ENCODE measurements around the gene PPP4R1. TPM values are rescaled to one million over a fixed set of nuclear protein-coding genes. Genes with fewer than 3 reads are reported as not detected.

Gene PPP4R1
- total RNA-seq, result 100 to 1,000 TPM in 2 of 7 donors, 10 to 100 TPM in 5; 76.8 to 135 (median 86.7) TPM
- polyA plus RNA-seq, result 10 to 100 TPM; 11.3 to 22.2 (median 15.0) TPM
- long read RNA-seq, donor 1, partial matches to known transcripts, result 5 of 13 reads
- long read RNA-seq, donor 1, other reads (novel, unspliced or antisense), result 0 of 13 reads
- long read RNA-seq, donor 2, partial matches to known transcripts, result 0 of 2 reads
- long read RNA-seq, donor 2, other reads (novel, unspliced or antisense), result 0 of 2 reads

GRCh38 chr18:9614401-9615279 is at the start of gene PPP4R1:
PPP4R1 (minus strand) TSS chr18:9614559; CDS start chr18:9614484, 75 bp downstream.
- H3K4me1 ChIP-seq, result peaks cover 21 to 65% (median 40%) of the 10 kb centered on the region in 6 donors
- intact Hi-C loops (cut with DNase I; ENCODE audit: low total_unique reads), result no loop called here
- H3K27me3 ChIP-seq (replicated peaks in 1 of 7), result no peaks in the 10 kb centered on the region
- peak within 1 kb of the TSS; percentile 94 to 99 (median 96) for H3K27ac ChIP-seq
- WGBS, 5 donors, result 0 to 1% (median 1%) methylated on average over 32 to 127 of the region's 127 CpGs
- H3K4me3 ChIP-seq, result peak within 1 kb of the TSS; percentile 54 to 92 (median 70)
- no peaks in the 10 kb centered on the region for H3K9me3 ChIP-seq
- peaks cover 0 to 18% (median 0%) of the 10 kb centered on the region in 6 donors for H3K36me3 ChIP-seq
- peak; percentile 96 for DNase-seq
- peak; percentile 63 to 80 (median 73) for TF ChIP-seq POLR2AphosphoS5 (IDR thresholded peaks at IDR 0.05)
- TF ChIP-seq, protein P1, sequence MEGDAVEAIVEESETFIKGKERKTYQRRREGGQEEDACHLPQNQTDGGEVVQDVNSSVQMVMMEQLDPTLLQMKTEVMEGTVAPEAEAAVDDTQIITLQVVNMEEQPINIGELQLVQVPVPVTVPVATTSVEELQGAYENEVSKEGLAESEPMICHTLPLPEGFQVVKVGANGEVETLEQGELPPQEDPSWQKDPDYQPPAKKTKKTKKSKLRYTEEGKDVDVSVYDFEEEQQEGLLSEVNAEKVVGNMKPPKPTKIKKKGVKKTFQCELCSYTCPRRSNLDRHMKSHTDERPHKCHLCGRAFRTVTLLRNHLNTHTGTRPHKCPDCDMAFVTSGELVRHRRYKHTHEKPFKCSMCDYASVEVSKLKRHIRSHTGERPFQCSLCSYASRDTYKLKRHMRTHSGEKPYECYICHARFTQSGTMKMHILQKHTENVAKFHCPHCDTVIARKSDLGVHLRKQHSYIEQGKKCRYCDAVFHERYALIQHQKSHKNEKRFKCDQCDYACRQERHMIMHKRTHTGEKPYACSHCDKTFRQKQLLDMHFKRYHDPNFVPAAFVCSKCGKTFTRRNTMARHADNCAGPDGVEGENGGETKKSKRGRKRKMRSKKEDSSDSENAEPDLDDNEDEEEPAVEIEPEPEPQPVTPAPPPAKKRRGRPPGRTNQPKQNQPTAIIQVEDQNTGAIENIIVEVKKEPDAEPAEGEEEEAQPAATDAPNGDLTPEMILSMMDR (IDR thresholded peaks at IDR 0.05 in 8 of 11, conservative IDR thresholded peaks at IDR 0.05 in 3 of 11), result no peak
- no peak for TF ChIP-seq POLR2A (IDR thresholded peaks at IDR 0.05)

DNA sequence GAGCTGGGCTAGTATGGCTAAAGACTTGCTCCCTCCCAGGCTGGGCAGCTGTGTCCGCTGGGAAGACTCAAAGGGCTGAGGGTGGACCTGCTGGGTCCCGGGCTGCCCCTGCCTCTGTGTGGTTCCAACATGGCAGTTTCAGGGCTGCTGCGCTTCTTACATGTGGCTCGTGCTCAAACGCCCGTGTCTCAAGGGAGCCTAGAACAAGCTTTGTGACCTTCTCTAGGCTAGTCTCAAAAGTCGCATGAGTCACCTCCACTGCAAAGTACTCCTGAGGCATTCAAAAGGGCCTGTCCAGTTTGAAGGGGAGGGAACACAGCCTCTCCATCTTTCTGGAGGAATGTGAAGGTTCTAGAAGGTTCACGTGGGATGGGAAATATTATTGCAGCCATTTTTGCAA is 49.0 kb upstream of the PPP4R1 start:
- Histone ChIP-seq H3K27ac (no peak overlapping the region), H3K27me3 (replicated peaks in 1 of 7) (no peaks in the 10 kb centered on the region), H3K4me1 (no peaks in the 10 kb centered on the region), H3K4me3 (no peak overlapping the region), H3K9me3 (no peaks in the 10 kb centered on the region), H3K36me3 (no peaks in the 10 kb centered on the region)
- intact Hi-C loops (cut with DNase I; ENCODE audit: low total_unique reads), result no loop called here
- no peak for DNase-seq
- 86 to 94% (median 90%) methylated on average over 8 of the region's 8 CpGs for WGBS, 5 donors
- TF ChIP-seq, protein P1 (IDR thresholded peaks at IDR 0.05 in 8 of 11, conservative IDR thresholded peaks at IDR 0.05 in 3 of 11), result no peak
- no peak for TF ChIP-seq POLR2AphosphoS5 (IDR thresholded peaks at IDR 0.05)
- no peak for TF ChIP-seq POLR2A (IDR thresholded peaks at IDR 0.05)

- Histone ChIP-seq H3K4me1 (no peaks in the 10 kb centered on the region), H3K9me3 (no peaks in the 10 kb centered on the region), H3K27ac (no peak overlapping the region), H3K36me3 (no peaks in the 10 kb centered on the region), H3K4me3 (no peak overlapping the region), H3K27me3 (replicated peaks in 1 of 7) (no peaks in the 10 kb centered on the region)
- intact Hi-C loops (cut with DNase I; ENCODE audit: low total_unique reads), result no loop called here
- 88 to 100% (median 96%) methylated on average over 1 of the region's 1 CpG for WGBS, 5 donors
- no peak for DNase-seq
- no peak for TF ChIP-seq POLR2A (IDR thresholded peaks at IDR 0.05)
- TF ChIP-seq, protein P1 (IDR thresholded peaks at IDR 0.05 in 8 of 11, conservative IDR thresholded peaks at IDR 0.05 in 3 of 11), result no peak
- TF ChIP-seq POLR2AphosphoS5 (IDR thresholded peaks at IDR 0.05), result no peak
These were observed 47.2 kb upstream of the PPP4R1 start for GRCh38 chr18:9661564-9661963.

Measured in spleen (tissue), 13 donors.